ENCODE data around the gene PTPN7.

PTPN7 gene

DNA sequence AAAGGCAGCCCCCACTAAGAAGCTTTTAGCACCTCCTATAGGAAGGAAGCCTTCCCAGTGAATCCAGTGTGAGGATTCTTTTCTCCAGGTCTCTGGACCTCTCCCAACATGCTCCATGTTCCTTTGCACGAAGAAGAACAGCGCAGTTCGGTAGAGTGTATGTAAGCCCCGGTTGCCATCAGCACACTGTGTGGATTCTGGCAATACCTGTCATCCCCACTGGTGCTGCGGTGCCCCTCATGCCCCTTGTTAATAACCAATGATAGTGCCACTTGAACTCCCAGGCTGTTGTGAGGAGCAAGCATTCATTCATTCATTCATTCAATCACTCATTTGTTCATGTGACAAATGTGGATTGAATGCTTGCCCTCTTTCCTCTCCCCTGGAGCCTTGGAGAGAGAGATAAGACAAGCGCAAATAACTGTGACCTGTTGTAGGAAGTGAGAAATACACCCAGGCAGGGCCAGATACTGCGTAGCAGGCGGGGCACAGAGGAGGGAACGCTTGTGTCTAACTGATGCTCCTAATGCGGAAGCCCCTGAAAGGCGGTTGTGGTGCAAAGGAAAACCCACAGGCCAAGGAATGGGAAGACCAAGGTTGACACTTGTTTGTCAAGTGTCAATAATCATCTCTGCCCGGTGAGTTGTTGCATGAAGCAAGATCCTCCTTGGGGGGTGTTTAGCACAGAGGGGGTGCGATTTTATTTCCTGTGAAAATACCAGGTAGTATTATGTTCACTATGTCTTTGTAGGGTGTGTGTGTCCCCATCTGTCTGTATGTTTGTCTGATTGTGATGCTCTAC, 43.0 kb upstream of the PTPN7 start:
- Histone ChIP-seq H3K36me3 (no peaks in the 10 kb centered on the region), H3K9me3 (no peaks in the 10 kb centered on the region; the same call in 1 of the 2 replicates), H3K4me3 (ENCODE audit: low read depth, low read length) (no peak overlapping the region), H3K27me3 (no peaks in the 10 kb centered on the region; the same call in 1 of the 2 replicates), H3K4me1 (peaks cover 8% of the 10 kb centered on the region; the same call in 1 of the 2 replicates)
- TF ChIP-seq, protein P1, sequence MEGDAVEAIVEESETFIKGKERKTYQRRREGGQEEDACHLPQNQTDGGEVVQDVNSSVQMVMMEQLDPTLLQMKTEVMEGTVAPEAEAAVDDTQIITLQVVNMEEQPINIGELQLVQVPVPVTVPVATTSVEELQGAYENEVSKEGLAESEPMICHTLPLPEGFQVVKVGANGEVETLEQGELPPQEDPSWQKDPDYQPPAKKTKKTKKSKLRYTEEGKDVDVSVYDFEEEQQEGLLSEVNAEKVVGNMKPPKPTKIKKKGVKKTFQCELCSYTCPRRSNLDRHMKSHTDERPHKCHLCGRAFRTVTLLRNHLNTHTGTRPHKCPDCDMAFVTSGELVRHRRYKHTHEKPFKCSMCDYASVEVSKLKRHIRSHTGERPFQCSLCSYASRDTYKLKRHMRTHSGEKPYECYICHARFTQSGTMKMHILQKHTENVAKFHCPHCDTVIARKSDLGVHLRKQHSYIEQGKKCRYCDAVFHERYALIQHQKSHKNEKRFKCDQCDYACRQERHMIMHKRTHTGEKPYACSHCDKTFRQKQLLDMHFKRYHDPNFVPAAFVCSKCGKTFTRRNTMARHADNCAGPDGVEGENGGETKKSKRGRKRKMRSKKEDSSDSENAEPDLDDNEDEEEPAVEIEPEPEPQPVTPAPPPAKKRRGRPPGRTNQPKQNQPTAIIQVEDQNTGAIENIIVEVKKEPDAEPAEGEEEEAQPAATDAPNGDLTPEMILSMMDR (IDR thresholded peaks at IDR 0.05; ENCODE audit: low read depth, low read length): no peak
- no peak for DNase-seq

DNA sequence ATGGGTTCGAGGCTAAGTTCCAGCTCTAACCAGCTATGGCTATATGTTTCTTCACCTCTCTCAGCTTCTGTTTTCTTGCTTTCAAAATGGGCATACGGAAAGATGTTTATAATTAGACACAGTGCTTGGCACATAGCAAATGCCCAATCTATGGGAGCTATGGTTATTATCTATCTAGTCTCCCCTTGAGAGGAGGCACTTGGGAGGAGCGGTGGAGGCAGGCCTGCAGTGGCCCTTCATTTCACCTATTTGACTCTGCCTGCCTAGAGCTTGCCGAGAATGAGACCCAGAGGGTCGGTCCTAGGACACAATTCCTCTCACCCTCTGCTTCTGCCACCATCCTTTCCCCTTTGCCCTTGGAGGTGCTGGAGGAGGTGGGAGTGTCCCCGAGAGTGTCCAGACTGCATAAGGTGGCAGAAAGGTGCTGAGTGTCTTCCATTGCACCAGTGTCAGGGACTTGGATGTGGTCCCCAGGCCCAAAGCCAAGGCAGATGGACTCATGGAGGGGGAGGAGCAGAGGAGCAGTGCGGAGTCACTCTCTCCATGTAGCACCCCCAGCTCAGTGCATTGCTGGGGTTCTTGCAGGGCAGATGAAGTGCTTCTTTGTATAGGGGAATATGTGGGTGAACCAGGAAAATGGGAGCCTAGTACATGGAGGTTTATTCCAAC, 42.2 kb upstream of the PTPN7 start:
- H3K4me1 ChIP-seq: peaks cover 8% of the 10 kb centered on the region; the same call in 1 of the 2 replicates
- no peaks in the 10 kb centered on the region for H3K36me3 ChIP-seq
- TF ChIP-seq, protein P1 (IDR thresholded peaks at IDR 0.05; ENCODE audit: low read depth, low read length): no peak

GRCh38 chr1:202201971-202202370, 41.6 kb upstream of the PTPN7 start:
- Histone ChIP-seq H3K36me3 (no peaks in the 10 kb centered on the region), H3K4me1 (peaks cover 8% of the 10 kb centered on the region; the same call in 1 of the 2 replicates), H3K4me3 (ENCODE audit: low read depth, low read length) (no peak overlapping the region), H3K27me3 (no peaks in the 10 kb centered on the region; the same call in 1 of the 2 replicates), H3K9me3 (no peaks in the 10 kb centered on the region; the same call in 1 of the 2 replicates)
- TF ChIP-seq, protein P1 (IDR thresholded peaks at IDR 0.05; ENCODE audit: low read depth, low read length): no peak
- DNase-seq: no peak

More for the DNA sequence above, 42.2 kb upstream of the PTPN7 start:
- DNase-seq: no peak
- H3K27me3 ChIP-seq: no peaks in the 10 kb centered on the region; the same call in 1 of the 2 replicates
- no peak overlapping the region for H3K4me3 ChIP-seq (ENCODE audit: low read depth, low read length)
- no peaks in the 10 kb centered on the region; the same call in 1 of the 2 replicates for H3K9me3 ChIP-seq

DNA sequence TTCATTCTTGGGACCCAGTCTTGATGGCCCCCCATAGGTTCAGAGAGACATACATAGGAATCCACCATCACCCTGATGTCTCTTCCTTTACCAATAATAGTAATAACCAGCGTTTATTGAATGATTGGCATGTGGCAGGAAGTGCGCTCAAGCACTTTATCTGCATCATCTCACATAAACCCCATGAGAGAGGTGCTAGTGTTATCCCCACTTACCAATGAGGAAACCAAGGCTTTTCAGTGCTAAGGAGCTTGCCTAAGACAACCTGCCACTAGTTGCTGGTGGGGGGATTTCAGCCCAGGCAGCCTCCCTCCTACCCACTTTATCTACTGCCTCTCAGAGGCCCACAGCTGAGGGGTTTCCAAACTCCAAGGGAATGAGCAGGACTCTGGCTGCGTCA, 40.9 kb upstream of the PTPN7 start:
- TF ChIP-seq, protein P1 (IDR thresholded peaks at IDR 0.05; ENCODE audit: low read depth, low read length): no peak
- Histone ChIP-seq H3K4me1 (peaks cover 8% of the 10 kb centered on the region; the same call in 1 of the 2 replicates), H3K36me3 (no peaks in the 10 kb centered on the region), H3K27me3 (no peaks in the 10 kb centered on the region; the same call in 1 of the 2 replicates), H3K9me3 (no peaks in the 10 kb centered on the region; the same call in 1 of the 2 replicates), H3K4me3 (ENCODE audit: low read depth, low read length) (no peak overlapping the region)
- DNase-seq: no peak

GRCh38 chr1:202200669-202201068, 40.3 kb upstream of the PTPN7 start:
- Histone ChIP-seq H3K4me3 (ENCODE audit: low read depth, low read length) (no peak overlapping the region), H3K36me3 (no peaks in the 10 kb centered on the region), H3K4me1 (peaks cover 8% of the 10 kb centered on the region; the same call in 1 of the 2 replicates), H3K27me3 (no peaks in the 10 kb centered on the region; the same call in 1 of the 2 replicates), H3K9me3 (no peaks in the 10 kb centered on the region; the same call in 1 of the 2 replicates)
- no peak for DNase-seq
- TF ChIP-seq, protein P1 (IDR thresholded peaks at IDR 0.05; ENCODE audit: low read depth, low read length): no peak

Measured in BE2C (cell line).